SH-SY5Y (cell line): Measurements from ENCODE around the gene IFIT1.

ENCODE experiments used
- GATA2 ChIP-seq: IDR thresholded peaks from 2 replicates; pipeline ENCODE4 v1.6.1; 2011; ENCODE audit warnings: mild to moderate bottlenecking, low read depth, low read length
- GATA3 ChIP-seq: IDR thresholded peaks from 2 replicates; pipeline ENCODE4 v1.6.1; 2011; ENCODE audit warnings: low read depth, mild to moderate bottlenecking, low read length, moderate library complexity

DNA sequence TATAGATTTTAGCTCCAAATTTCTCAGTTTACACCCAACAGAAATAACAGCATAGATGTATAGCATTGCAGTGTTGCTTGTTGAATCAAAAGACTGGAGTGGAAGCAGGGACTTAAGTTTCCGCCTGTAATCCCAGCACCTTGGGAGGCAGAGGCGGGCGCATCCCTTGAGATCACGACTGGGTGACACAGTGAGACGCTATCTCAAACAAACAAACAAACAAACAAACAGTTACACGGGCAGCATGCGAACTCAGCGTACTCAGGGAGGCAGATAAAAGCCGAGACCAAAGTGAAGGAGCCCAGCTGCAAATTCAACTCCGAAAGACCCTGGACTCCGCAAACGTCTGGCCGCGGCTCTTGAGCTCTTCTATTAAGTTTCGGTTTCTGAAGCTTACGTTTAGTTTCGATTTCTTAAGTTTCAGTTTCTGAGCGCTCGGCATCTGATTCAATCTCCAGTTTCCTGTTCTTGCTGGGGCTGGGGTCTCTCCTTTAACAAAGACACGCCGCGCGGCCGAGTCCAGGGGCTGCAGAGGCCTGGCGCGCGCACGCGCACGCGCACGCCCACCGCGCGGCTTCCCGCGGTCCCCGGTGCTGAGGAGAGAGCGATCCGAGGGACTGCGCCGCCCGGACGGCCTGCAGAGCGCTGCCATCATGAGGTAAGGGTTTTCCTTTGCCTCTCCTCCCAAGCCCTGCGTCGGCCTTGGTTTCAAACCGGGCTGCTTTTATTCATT is 21.9 kb downstream of the IFIT1 start, which contains the start of gene IFIT5:
- TF ChIP-seq GATA3 (no peak), GATA2 (0 out of 2 replicates have a peak, but pooled peaks have one; percentile 18)
